ENCODE results near the gene NR2F1.

DNA sequence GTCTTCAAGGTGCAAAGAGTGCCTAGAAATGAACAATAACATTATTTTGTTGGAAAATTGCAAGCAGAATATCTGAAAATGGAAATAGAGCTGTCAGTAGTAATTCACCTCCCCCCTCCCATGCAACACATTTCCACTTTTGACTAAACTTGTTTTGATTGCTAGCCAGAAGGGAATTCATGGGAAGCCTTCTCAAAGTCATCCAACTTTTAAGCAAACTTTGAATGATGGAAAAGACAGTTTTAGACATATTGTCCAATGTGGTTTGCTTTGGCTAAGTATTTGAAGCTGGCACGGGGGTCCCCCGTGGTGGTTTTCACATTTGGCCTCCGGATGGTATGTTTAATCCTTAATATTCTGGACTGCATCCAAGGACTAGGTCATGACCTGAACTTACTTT is 7.5 kb downstream of the NR2F1 start:
- TF ChIP-seq, protein P1, sequence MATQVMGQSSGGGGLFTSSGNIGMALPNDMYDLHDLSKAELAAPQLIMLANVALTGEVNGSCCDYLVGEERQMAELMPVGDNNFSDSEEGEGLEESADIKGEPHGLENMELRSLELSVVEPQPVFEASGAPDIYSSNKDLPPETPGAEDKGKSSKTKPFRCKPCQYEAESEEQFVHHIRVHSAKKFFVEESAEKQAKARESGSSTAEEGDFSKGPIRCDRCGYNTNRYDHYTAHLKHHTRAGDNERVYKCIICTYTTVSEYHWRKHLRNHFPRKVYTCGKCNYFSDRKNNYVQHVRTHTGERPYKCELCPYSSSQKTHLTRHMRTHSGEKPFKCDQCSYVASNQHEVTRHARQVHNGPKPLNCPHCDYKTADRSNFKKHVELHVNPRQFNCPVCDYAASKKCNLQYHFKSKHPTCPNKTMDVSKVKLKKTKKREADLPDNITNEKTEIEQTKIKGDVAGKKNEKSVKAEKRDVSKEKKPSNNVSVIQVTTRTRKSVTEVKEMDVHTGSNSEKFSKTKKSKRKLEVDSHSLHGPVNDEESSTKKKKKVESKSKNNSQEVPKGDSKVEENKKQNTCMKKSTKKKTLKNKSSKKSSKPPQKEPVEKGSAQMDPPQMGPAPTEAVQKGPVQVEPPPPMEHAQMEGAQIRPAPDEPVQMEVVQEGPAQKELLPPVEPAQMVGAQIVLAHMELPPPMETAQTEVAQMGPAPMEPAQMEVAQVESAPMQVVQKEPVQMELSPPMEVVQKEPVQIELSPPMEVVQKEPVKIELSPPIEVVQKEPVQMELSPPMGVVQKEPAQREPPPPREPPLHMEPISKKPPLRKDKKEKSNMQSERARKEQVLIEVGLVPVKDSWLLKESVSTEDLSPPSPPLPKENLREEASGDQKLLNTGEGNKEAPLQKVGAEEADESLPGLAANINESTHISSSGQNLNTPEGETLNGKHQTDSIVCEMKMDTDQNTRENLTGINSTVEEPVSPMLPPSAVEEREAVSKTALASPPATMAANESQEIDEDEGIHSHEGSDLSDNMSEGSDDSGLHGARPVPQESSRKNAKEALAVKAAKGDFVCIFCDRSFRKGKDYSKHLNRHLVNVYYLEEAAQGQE (IDR thresholded peaks at IDR 0.05; ENCODE audit: unreplicated experiment) = no peak
- TF ChIP-seq ETS1 (IDR thresholded peaks at IDR 0.05) = no peak
- no peak for TF ChIP-seq CTCF (conservative IDR thresholded peaks at IDR 0.05; ENCODE audit: low read depth in 2 of 2)
- TF ChIP-seq EZH2phosphoT487 (IDR thresholded peaks at IDR 0.05; ENCODE audit: unreplicated experiment) = no peak
- TF ChIP-seq NANOG (IDR thresholded peaks at IDR 0.05; ENCODE audit: borderline replicate concordance) = no peak
- no peak for TF ChIP-seq EZH2 (IDR thresholded peaks at IDR 0.05; ENCODE audit: low read depth, unreplicated experiment)
- no peak for TF ChIP-seq ZNF331 (CRISPR knock-in tag; IDR thresholded peaks at IDR 0.05; ENCODE audit: low read depth)
- no peak for TF ChIP-seq ZNF114 (CRISPR knock-in tag; IDR thresholded peaks at IDR 0.05)
